GM12801 (cell line): ENCODE results near the gene TMEM81.

Source experiments
- TF ChIP-seq, protein P1 (sequence below): IDR thresholded peaks from one replicate; pipeline ENCODE4 v1.5.1; 2011; ENCODE audit warnings: control low read depth; ENCODE audit not compliant: insufficient read length; ENCODE audit errors: extremely low read depth

TMEM81 gene

DNA sequence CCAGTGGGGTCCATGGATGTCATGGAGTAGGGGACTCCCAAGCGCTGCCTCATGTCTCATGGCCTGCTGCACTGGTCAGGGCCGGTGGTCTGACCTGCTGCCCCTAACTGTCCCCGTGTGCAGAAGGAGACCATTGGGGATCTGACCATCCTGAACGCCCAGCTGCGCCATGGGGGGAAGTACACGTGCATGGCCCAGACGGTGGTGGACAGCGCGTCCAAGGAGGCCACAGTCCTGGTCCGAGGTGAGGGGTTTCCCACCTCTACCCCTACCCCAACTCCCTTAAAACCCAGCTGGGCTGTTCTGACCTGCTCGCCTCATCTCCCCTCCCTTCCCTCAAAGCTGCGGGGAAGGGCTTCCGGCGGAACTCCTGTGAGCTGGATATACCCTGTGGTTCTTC lies 18.6 kb downstream of the TMEM81 start:
- TF ChIP-seq, protein P1, sequence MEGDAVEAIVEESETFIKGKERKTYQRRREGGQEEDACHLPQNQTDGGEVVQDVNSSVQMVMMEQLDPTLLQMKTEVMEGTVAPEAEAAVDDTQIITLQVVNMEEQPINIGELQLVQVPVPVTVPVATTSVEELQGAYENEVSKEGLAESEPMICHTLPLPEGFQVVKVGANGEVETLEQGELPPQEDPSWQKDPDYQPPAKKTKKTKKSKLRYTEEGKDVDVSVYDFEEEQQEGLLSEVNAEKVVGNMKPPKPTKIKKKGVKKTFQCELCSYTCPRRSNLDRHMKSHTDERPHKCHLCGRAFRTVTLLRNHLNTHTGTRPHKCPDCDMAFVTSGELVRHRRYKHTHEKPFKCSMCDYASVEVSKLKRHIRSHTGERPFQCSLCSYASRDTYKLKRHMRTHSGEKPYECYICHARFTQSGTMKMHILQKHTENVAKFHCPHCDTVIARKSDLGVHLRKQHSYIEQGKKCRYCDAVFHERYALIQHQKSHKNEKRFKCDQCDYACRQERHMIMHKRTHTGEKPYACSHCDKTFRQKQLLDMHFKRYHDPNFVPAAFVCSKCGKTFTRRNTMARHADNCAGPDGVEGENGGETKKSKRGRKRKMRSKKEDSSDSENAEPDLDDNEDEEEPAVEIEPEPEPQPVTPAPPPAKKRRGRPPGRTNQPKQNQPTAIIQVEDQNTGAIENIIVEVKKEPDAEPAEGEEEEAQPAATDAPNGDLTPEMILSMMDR = no peak

DNA sequence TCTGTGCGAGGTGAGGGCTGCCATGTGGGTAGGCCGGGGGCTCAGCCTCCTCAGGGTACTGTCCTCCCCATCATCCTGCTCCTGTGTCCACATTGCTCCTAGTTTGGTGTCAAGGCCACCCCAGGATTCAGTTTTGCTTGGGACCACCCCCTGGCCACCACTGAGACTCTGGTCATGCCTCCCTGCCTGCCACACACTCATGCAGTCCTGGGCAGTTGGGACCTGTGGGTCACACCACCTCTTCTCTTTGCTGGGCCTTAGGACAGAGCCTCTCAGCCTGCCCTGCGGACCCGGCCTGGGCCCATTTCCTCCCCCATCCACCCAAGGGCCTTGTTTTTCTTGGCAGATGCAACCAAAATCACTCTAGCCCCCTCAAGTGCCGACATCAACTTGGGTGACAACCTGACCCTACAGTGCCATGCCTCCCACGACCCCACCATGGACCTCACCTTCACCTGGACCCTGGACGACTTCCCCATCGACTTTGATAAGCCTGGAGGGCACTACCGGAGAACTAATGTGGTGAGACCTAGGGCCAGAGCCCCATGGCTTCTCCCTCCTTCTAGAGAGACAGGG lies 19.4 kb downstream of the TMEM81 start:
- TF ChIP-seq, protein P1 = no peak

DNA sequence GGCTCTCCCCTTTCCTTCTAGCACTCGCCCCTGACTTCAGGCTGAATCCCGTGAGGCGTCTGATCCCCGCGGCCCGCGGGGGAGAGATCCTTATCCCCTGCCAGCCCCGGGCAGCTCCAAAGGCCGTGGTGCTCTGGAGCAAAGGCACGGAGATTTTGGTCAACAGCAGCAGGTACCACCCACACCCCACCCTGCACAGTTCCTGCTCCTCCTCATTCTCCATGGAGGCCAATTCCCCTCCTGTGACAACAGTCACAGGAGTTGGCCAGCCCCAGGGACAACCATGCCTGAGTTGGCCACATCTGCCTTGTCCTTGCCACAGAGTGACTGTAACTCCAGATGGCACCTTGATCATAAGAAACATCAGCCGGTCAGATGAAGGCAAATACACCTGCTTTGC lies 20.0 kb downstream of the TMEM81 start:
- TF ChIP-seq, protein P1 = no peak

DNA sequence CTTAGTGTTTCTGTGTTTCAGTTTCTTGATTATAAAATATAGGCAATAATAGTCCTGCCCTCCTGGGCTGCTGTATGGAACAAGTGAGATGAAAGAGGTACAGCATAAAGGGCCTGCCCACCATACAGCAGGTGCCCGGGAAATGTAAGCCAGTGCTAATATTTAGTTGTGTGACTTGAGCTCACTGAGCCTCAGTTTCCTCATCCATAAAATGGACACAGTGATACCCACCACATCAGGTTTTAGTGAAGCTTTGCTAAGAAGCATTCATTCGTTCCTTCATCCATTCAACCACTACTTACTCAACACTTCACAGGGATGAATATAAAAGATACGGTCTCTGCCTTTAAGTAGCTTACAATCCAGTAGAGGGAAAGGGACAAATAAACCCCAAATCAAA lies 21.4 kb downstream of the TMEM81 start:
- TF ChIP-seq, protein P1 = no peak

DNA sequence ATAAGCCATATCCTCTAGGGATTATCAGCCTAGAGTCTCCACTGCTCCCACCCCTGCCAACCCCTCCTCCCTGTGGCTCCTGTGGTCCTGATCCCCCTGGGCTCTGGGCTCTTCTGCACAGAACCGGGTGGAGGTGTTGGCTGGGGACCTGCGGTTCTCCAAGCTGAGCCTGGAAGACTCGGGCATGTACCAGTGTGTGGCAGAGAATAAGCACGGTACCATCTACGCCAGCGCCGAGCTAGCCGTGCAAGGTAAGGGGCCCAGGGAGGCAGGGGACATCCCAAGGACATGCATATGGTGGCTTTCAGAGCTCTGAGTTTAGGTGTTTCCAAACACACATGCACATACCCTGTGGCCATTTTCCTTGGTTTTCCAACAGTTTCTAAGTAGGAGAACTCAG lies 21.9 kb downstream of the TMEM81 start:
- TF ChIP-seq, protein P1 = no peak

DNA sequence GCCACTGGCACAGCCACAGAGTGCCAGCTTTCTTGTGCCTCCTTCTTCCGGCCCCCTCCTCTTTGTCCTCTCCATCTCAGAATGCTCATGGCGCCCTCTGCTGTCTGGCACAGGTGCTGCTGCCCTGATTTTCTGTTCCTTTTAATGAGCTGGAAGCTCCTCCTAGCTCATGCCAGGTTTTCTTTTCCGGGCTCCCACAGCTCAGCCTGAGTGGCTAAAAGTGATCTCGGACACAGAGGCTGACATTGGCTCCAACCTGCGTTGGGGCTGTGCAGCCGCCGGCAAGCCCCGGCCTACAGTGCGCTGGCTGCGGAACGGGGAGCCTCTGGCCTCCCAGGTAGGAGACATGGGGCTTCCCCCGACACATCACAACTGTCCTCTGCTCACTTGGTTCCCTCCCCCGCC lies 22.6 kb downstream of the TMEM81 start:
- TF ChIP-seq, protein P1 = peak; percentile 16

DNA sequence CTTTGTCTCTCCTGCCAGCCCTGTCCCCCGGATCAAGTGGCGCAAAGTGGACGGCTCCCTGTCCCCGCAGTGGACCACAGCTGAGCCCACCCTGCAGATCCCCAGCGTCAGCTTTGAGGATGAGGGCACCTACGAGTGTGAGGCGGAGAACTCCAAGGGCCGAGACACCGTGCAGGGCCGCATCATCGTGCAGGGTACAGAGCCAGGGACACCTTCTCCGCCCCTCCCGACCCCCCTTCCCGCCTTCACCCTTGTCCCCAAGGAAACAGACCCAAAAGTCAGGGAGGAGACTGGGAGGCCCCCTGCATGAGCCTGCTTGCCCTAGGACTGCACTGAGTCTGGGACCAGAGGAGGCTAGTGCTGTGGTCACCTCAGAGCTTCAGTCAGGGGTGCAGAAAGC lies 23.0 kb downstream of the TMEM81 start:
- TF ChIP-seq, protein P1 = no peak
